GM04504 (cell line): Measurements from ENCODE around the gene NBPF11.
A peak's percentile ranks its signal among the peaks of the same experiment; 100 is the strongest.
"Not testable (repeated sequence)": the region's sequence is repeated elsewhere in the genome, so short reads cannot be mapped to it uniquely, and the experiment has no call there.

Experiments
- DNase-seq: peaks from one replicate; pipeline ENCODE4 v3.0.0-alpha.2; 2012; ENCODE audit warnings: low read depth

NBPF11 gene

GRCh38 chr1:148151911-148152656 is at the start of gene NBPF11:
TSS of gene NBPF11 (minus strand) at chr1:148152281. CDS start at chr1:148127003, 25,278 bp downstream.
- peak; percentile 50 for DNase-seq

GRCh38 chr1:148197396-148197795 is 45.3 kb upstream of the NBPF11 start:
- not testable (repeated sequence) for DNase-seq

GRCh38 chr1:148196949-148197348 is 44.9 kb upstream of the NBPF11 start:
- not testable (repeated sequence) for DNase-seq

- not testable (repeated sequence) for DNase-seq
These were observed 43.0 kb upstream of the NBPF11 start for GRCh38 chr1:148195115-148195514.

GRCh38 chr1:148188768-148189167 is 36.7 kb upstream of the NBPF11 start:
- DNase-seq, result not testable (repeated sequence)

- not testable (repeated sequence) for DNase-seq
These were observed 26.6 kb upstream of the NBPF11 start for GRCh38 chr1:148178682-148179081.

- DNase-seq, result not testable (repeated sequence)
These were observed 23.3 kb upstream of the NBPF11 start for GRCh38 chr1:148175414-148175813.

- DNase-seq, result not testable (repeated sequence)
These were observed 19.9 kb upstream of the NBPF11 start for GRCh38 chr1:148171995-148172394.

- no peak for DNase-seq
These were observed 14.7 kb upstream of the NBPF11 start for GRCh38 chr1:148166558-148167492.

- DNase-seq, result no peak
These were observed 10.3 kb upstream of the NBPF11 start for GRCh38 chr1:148162363-148162762.

- no peak for DNase-seq
These were observed 9.2 kb upstream of the NBPF11 start for GRCh38 chr1:148161053-148161901.

GRCh38 chr1:148160343-148161052 is 8.4 kb upstream of the NBPF11 start:
- DNase-seq, result no peak

GRCh38 chr1:148160048-148160342 is 7.9 kb upstream of the NBPF11 start:
- DNase-seq, result no peak

- no peak for DNase-seq
These were observed 6.4 kb upstream of the NBPF11 start for GRCh38 chr1:148158341-148159003.

GRCh38 chr1:148157803-148158202 is 5.7 kb upstream of the NBPF11 start:
- not testable (repeated sequence) for DNase-seq

- not testable (repeated sequence) for DNase-seq
These were observed 3.6 kb upstream of the NBPF11 start for GRCh38 chr1:148155494-148156275.

GRCh38 chr1:148152795-148153194 is 714 bp upstream of the NBPF11 start:
- DNase-seq, result not testable (repeated sequence)

GRCh38 chr1:148151371-148151819 is 686 bp downstream of the NBPF11 start:
- peak; percentile 7 for DNase-seq

GRCh38 chr1:148150945-148151344 is 1.1 kb downstream of the NBPF11 start:
- peak; percentile 13 for DNase-seq

- not testable (repeated sequence) for DNase-seq
These were observed 2.1 kb downstream of the NBPF11 start for GRCh38 chr1:148150014-148150413.
